ENCODE data around the gene KDM4C.

KDM4C gene

GRCh38 chr9:7042124-7042523 is 284.4 kb downstream of the KDM4C start:
- no peak for TF ChIP-seq CTCF (IDR thresholded peaks at IDR 0.05)
- no peak for DNase-seq (ENCODE audit: low spot score)
- Histone ChIP-seq H3K27ac (no peak overlapping the region), H3K4me3 (no peak overlapping the region)

- Histone ChIP-seq H3K27ac (no peak overlapping the region), H3K4me3 (no peak overlapping the region)
- DNase-seq (ENCODE audit: low spot score), result no peak
- no peak for TF ChIP-seq CTCF (IDR thresholded peaks at IDR 0.05)
Measured at GRCh38 chr9:7045361-7045760, 287.6 kb downstream of the KDM4C start.

- no peak for DNase-seq (ENCODE audit: low spot score)
- no peak overlapping the region for H3K27ac ChIP-seq
- no peak overlapping the region for H3K4me3 ChIP-seq
- no peak for TF ChIP-seq CTCF (IDR thresholded peaks at IDR 0.05)
Measured at GRCh38 chr9:7051711-7052110, 293.9 kb downstream of the KDM4C start.

- Histone ChIP-seq H3K4me3 (no peak overlapping the region), H3K27ac (no peak overlapping the region)
- no peak for DNase-seq (ENCODE audit: low spot score)
- no peak for TF ChIP-seq CTCF (IDR thresholded peaks at IDR 0.05)
Measured at GRCh38 chr9:7053903-7054302, 296.1 kb downstream of the KDM4C start.

GRCh38 chr9:7055171-7055903 is 297.6 kb downstream of the KDM4C start:
- Histone ChIP-seq H3K4me3 (no peak overlapping the region), H3K27ac (no peak overlapping the region)
- no peak for TF ChIP-seq CTCF (IDR thresholded peaks at IDR 0.05)
- no peak for DNase-seq (ENCODE audit: low spot score)

- no peak for DNase-seq (ENCODE audit: low spot score)
- TF ChIP-seq CTCF (IDR thresholded peaks at IDR 0.05), result no peak
- H3K27ac ChIP-seq, result no peak overlapping the region
- H3K4me3 ChIP-seq, result no peak overlapping the region
Measured at GRCh38 chr9:7056254-7056653, 298.5 kb downstream of the KDM4C start.

- no peak for TF ChIP-seq CTCF (IDR thresholded peaks at IDR 0.05)
- H3K4me3 ChIP-seq, result no peak overlapping the region
- no peak overlapping the region for H3K27ac ChIP-seq
- no peak for DNase-seq (ENCODE audit: low spot score)
Measured at GRCh38 chr9:7058473-7058872, 300.7 kb downstream of the KDM4C start.

Measured in coronary artery (tissue), 2 donors.